HepG2 (cell line): ENCODE results near the gene TSPAN9. TPM values are rescaled to one million over a fixed set of nuclear protein-coding genes. Genes with fewer than 3 reads are reported as not detected.

Experiments
- AGO1 ChIP-seq: fragments of 200-400 bp; formaldehyde crosslinking; IDR thresholded peaks from 2 replicates; pipeline ENCODE4 v1.6.1; 2017; ENCODE audit warnings: mild to moderate bottlenecking, low read depth, low read length, moderate library complexity; ENCODE audit not compliant: poor library complexity, severe bottlenecking
- AGO2 ChIP-seq: fragments of 200-400 bp; formaldehyde crosslinking; optimal IDR thresholded peaks from 2 replicates; pipeline ENCODE3; 2017; ENCODE audit warnings: mild to moderate bottlenecking, low read depth, low read length, moderate library complexity
- ARID2 ChIP-seq: sonication (generic); formaldehyde crosslinking; IDR thresholded peaks from 2 replicates; pipeline ENCODE4 v1.8.1; 2022; ENCODE audit warnings: mild to moderate bottlenecking, missing genetic modification reagents, borderline replicate concordance
- BRF2 ChIP-seq: sonication (generic); formaldehyde crosslinking; IDR thresholded peaks from 2 replicates; pipeline ENCODE4 v1.8.1; 2022; ENCODE audit warnings: mild to moderate bottlenecking, missing genetic modification reagents
- CEBPG ChIP-seq: IDR thresholded peaks from 2 replicates; pipeline ENCODE4 v1.6.1; 2016
- CHCHD3 ChIP-seq: sonication (generic); formaldehyde crosslinking; IDR thresholded peaks from 2 replicates; pipeline ENCODE4 v1.8.0; 2022; ENCODE audit warnings: mild to moderate bottlenecking, missing genetic modification reagents, moderate library complexity
- CHD2 ChIP-seq: IDR thresholded peaks from 2 replicates; pipeline ENCODE4 v1.6.1; 2011; ENCODE audit warnings: low read depth, low read length, improper control_type of control experiment
- DNMT1 ChIP-seq: sonication (generic); formaldehyde crosslinking; IDR thresholded peaks from 2 replicates; pipeline ENCODE4 v1.5.1; 2020; ENCODE audit warnings: mild to moderate bottlenecking, missing genetic modification reagents
- HDAC2 ChIP-seq: sonication (generic); formaldehyde crosslinking; IDR thresholded peaks from 2 replicates; pipeline ENCODE4 v1.4.0; 2020; ENCODE audit warnings: missing genetic modification reagents
- NCOA1 ChIP-seq: sonication (generic); formaldehyde crosslinking; IDR thresholded peaks from 2 replicates; pipeline ENCODE4 v1.9.0; 2021; ENCODE audit warnings: missing genetic modification reagents
- NFKBIZ ChIP-seq: IDR thresholded peaks from 2 replicates; pipeline ENCODE4 v1.6.1; 2018; ENCODE audit warnings: missing genetic modification reagents, missing compliant biosample characterization
- NONO ChIP-seq, 2 experiments: fragments of 450-650 bp in 1 of 2; sonication (generic) in 1 of 2; formaldehyde crosslinking in 1 of 2; IDR thresholded peaks in 1 of 2; conservative IDR thresholded peaks in 1 of 2; 2 replicates each; pipeline versions ENCODE4 v1.6.1 to v1.8.0; 2017 to 2022; ENCODE audit warnings: mild to moderate bottlenecking in 1 of 2, missing genetic modification reagents in 1 of 2, moderate library complexity in 1 of 2
- NR2F2 ChIP-seq: IDR thresholded peaks from 2 replicates; pipeline ENCODE4 v1.6.1; 2012; ENCODE audit warnings: low read depth, inconsistent platforms, borderline replicate concordance
- SIN3A ChIP-seq: IDR thresholded peaks from 2 replicates; pipeline ENCODE4 v1.6.1; 2011; ENCODE audit warnings: low read depth, mild to moderate bottlenecking, control low read depth, low read length, borderline replicate concordance
- SKIL ChIP-seq: sonication (generic); formaldehyde crosslinking; IDR thresholded peaks from 2 replicates; pipeline ENCODE4 v1.8.0; 2022; ENCODE audit warnings: missing genetic modification reagents, mild to moderate bottlenecking, moderate library complexity, borderline replicate concordance
- XRCC5 ChIP-seq: fragments of 200-400 bp; formaldehyde crosslinking; optimal IDR thresholded peaks from 2 replicates; pipeline ENCODE3; 2017; ENCODE audit warnings: mild to moderate bottlenecking, low read length
- ZBTB38 ChIP-seq: sonication (generic); formaldehyde crosslinking; IDR thresholded peaks from 2 replicates; pipeline ENCODE4 v1.5.1; 2020; ENCODE audit warnings: mild to moderate bottlenecking, missing genetic modification reagents
- ZNF230 ChIP-seq: sonication (generic); formaldehyde crosslinking; IDR thresholded peaks from 2 replicates; pipeline ENCODE4 v1.4.0; 2020; ENCODE audit warnings: mild to moderate bottlenecking, missing genetic modification reagents
- ZNF432 ChIP-seq: sonication (generic); formaldehyde crosslinking; IDR thresholded peaks from 2 replicates; pipeline ENCODE4 v1.5.0; 2020; ENCODE audit warnings: missing genetic modification reagents, mild to moderate bottlenecking, borderline replicate concordance
- ZNF562 ChIP-seq: sonication (generic); formaldehyde crosslinking; IDR thresholded peaks from 2 replicates; pipeline ENCODE4 v1.8.0; 2022; ENCODE audit warnings: missing genetic modification reagents, borderline replicate concordance
- ZNF740 ChIP-seq: sonication (generic); formaldehyde crosslinking; IDR thresholded peaks from 2 replicates; pipeline ENCODE4 v1.4.0; 2020; ENCODE audit warnings: missing genetic modification reagents
- ZNF746 ChIP-seq: sonication (generic); formaldehyde crosslinking; IDR thresholded peaks from 2 replicates; pipeline ENCODE4 v1.8.0; 2022; ENCODE audit warnings: mild to moderate bottlenecking, missing genetic modification reagents
- ZNF772 ChIP-seq: sonication (generic); formaldehyde crosslinking; IDR thresholded peaks from 2 replicates; pipeline ENCODE4 v1.5.0; 2020; ENCODE audit warnings: mild to moderate bottlenecking, missing genetic modification reagents
- ZNF839 ChIP-seq: sonication (generic); formaldehyde crosslinking; IDR thresholded peaks from 2 replicates; pipeline ENCODE4 v1.4.0; 2020; ENCODE audit warnings: missing genetic modification reagents, mild to moderate bottlenecking, borderline replicate concordance
- polyA plus RNA-seq, 8 experiments: library from polyadenylated mRNA; depleted of rRNA in 3 of 8; stranded (reverse) in 7 of 8; unstranded in 1 of 8; fragments of >200 nt; fragmentation: Illumina TruSeq in 4 of 8; extraction: Trizol in 4 of 8; gene quantifications; 2 replicates each; pipeline versions ENCODE4 v1.2.1 to v1.2.3, GENCODE V29; 2011 to 2016; ENCODE audit warnings: low read depth in 4 of 8, missing spikeins in 1 of 8, mixed read lengths in 1 of 8; ENCODE audit not compliant: insufficient read depth in 1 of 8
- total RNA-seq, 5 experiments: library from RNA; depleted of rRNA; stranded (reverse); fragments of >200 nt; fragmentation: Illumina TruSeq; extraction: Trizol; gene quantifications; 2 replicates each; pipeline ENCODE4 v1.2.3, GENCODE V29; 2016; ENCODE audit warnings: low read depth in 1 of 5
- TF ChIP-seq, protein P1 (sequence below): sonication (generic); formaldehyde crosslinking; IDR thresholded peaks from 2 replicates; pipeline ENCODE4 v1.8.0; 2022; ENCODE audit warnings: mild to moderate bottlenecking, missing genetic modification reagents, moderate library complexity

The TSPAN9 gene
- total and polyA plus RNA-seq, 2 of the 13 experiments (the other 11 are each of a cell fraction or from before 2014, with no cell fraction given) = 18.1 to 42.3 TPM

DNA sequence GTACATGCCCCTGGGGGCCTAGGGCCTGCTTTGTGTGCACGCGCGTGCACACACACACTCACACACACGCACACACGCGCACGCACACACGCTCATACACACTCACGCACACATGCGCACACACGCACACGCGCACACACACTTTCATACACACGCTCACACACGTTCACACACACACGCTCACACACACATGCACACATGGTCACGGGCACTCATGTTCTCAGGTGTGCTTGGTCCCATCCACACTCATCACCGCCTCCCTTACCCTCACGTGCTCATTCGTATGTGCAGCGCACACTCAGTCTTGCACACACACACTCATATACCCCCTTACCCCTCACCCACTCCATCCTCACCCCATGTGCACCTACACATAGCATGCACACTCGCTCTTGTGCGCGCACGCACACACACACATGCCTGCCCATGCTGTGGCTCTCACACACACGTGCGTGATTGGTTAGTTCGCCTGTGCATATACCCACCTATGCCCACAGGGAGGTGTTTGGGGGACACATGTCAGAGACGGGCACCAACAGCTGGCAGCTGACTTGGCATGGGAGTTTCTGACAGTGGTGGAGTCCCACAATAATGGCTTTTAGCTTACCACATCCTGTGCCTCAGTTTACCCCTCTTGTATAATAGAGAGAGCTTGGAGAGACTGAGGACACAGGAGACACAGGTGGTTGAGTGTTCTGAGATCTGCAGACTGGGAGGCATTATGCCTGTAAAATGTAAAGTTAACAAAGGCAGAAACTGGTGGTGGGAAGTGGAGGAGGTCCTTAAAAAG lies 28.7 kb downstream of the TSPAN9 start (continued):
- TF ChIP-seq SKIL (CRISPR knock-in tag) = 0 out of 2 replicates have a peak, but pooled peaks have one; percentile 35
- TF ChIP-seq ZNF230 (CRISPR knock-in tag) = no peak
- TF ChIP-seq, protein P1, sequence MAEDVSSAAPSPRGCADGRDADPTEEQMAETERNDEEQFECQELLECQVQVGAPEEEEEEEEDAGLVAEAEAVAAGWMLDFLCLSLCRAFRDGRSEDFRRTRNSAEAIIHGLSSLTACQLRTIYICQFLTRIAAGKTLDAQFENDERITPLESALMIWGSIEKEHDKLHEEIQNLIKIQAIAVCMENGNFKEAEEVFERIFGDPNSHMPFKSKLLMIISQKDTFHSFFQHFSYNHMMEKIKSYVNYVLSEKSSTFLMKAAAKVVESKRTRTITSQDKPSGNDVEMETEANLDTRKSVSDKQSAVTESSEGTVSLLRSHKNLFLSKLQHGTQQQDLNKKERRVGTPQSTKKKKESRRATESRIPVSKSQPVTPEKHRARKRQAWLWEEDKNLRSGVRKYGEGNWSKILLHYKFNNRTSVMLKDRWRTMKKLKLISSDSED (CRISPR knock-in tag) = no peak
- TF ChIP-seq DNMT1 = 0 out of 2 replicates have a peak, but pooled peaks have one; percentile 46
- no peak for TF ChIP-seq ARID2
- TF ChIP-seq ZNF839 (CRISPR knock-in tag) = no peak
- TF ChIP-seq NONO (IDR thresholded peaks at IDR 0.05) = no peak
- TF ChIP-seq NONO (CRISPR knock-in tag; conservative IDR thresholded peaks at IDR 0.05) = no peak
- no peak for TF ChIP-seq CHD2
- peak; percentile 43 for TF ChIP-seq AGO2
- no peak for TF ChIP-seq ZNF746
- no peak for TF ChIP-seq HDAC2 (CRISPR knock-in tag)
- no peak for TF ChIP-seq AGO1
- no peak for TF ChIP-seq NCOA1 (CRISPR knock-in tag)
- no peak for TF ChIP-seq NR2F2
- no peak for TF ChIP-seq SIN3A
- TF ChIP-seq ZNF772 (CRISPR knock-in tag) = no peak
- no peak for TF ChIP-seq ZNF432
- no peak for TF ChIP-seq CHCHD3
- TF ChIP-seq ZNF562 (CRISPR knock-in tag) = no peak
- TF ChIP-seq XRCC5 = no peak
- 0 out of 2 replicates have a peak, but pooled peaks have one; percentile 52 for TF ChIP-seq ZBTB38 (CRISPR knock-in tag)
- TF ChIP-seq CEBPG (CRISPR knock-in tag) = no peak
- no peak for TF ChIP-seq ZNF740
- no peak for TF ChIP-seq NFKBIZ
- no peak for TF ChIP-seq BRF2 (CRISPR knock-in tag)
